Esophagus squamous epithelium (tissue), 5 donors: ENCODE data around the gene NEMF. TPM values are rescaled to one million over a fixed set of nuclear protein-coding genes. Genes with fewer than 3 reads are reported as not detected.

Experiments
- DNase-seq: peaks from one replicate; lab custom pipeline; 2025; lab: John Stamatoyannopoulos, UW
- H3K27ac ChIP-seq, 4 donors: fragments of 200-600 bp; sonication (generic); one replicate each; pipeline ENCODE4 v1.5.1; 2016 to 2019; ENCODE audit warnings: mild to moderate bottlenecking in 1 of 4
- H3K27me3 ChIP-seq, 4 donors: fragments of 200-600 bp; sonication (generic); 1 replicate in 3 of 4; 2 replicates in 1 of 4; pipeline versions ENCODE4 v1.5.1 to v1.6.0; 2017 to 2021; ENCODE audit warnings: antibody characterized with exemption in 1 of 4
- H3K36me3 ChIP-seq, 3 donors: fragments of 200-600 bp; sonication (generic); one replicate each; pipeline ENCODE4 v1.5.1; 2016 to 2019
- H3K4me1 ChIP-seq, 3 donors: fragments of 200-600 bp; sonication (generic); one replicate each; pipeline ENCODE4 v1.5.1; 2017 to 2019
- H3K4me3 ChIP-seq, 4 donors: fragments of 200-600 bp; sonication (generic); 1 replicate in 3 of 4; 2 replicates in 1 of 4; pipeline ENCODE4 v1.5.1; 2016 to 2019; ENCODE audit warnings: mild to moderate bottlenecking in 2 of 4, moderate library complexity in 1 of 4
- H3K9me3 ChIP-seq, 3 donors: fragments of 200-600 bp; sonication (generic); one replicate each; pipeline ENCODE4 v1.5.1; 2016 to 2019
- CTCF ChIP-seq, 6 experiments: fragments of 450-650 bp in 4 of 6; fragments of 200-600 bp in 2 of 6; sonication (generic) in 2 of 6; IDR thresholded peaks; one replicate each; pipeline ENCODE4 v1.5.1; 2016 to 2019; ENCODE audit warnings: antibody characterized with exemption in 6 of 6, mild to moderate bottlenecking in 4 of 6, moderate library complexity in 4 of 6
- POLR2A ChIP-seq, 4 donors: fragments of 450-650 bp; IDR thresholded peaks; one replicate each; pipeline ENCODE4 v1.6.1; 2017; ENCODE audit warnings: antibody characterized with exemption in 4 of 4, mild to moderate bottlenecking in 4 of 4, moderate library complexity in 3 of 4
- WGBS, 2 donors: methylation state at CpG; one replicate each; pipeline ENCODE4 v1.1.5; 2018; 5-methylcytosine and 5-hydroxymethylcytosine counted together
- intact Hi-C: fragments of 100-400 bp; cut with DNase I; formaldehyde crosslinking; loops from one replicate; pipeline ENCODE4 v1.15.0; 2022
- total RNA-seq, 4 donors: library from RNA; depleted of rRNA; stranded (reverse); fragments of >200 nt; gene quantifications; one replicate each; pipeline ENCODE4 v1.1.0, GENCODE V29; 2016
- donor health status: DM: yes; HTN: yes; CAD: no.

The NEMF gene
- total RNA-seq, 4 donors from 2014 or later: 36.4 to 89.8 (median 59.9) TPM

GRCh38 chr14:49861699-49862088 is 9.1 kb upstream of the NEMF start:
- 0 to 1% methylated on average over 7 to 8 of the region's 12 CpGs for WGBS, 2 donors
- Histone ChIP-seq H3K4me1 (peaks cover 0 to 51% (median 15%) of the 10 kb centered on the region in 3 donors), H3K27me3 (no peaks in the 10 kb centered on the region), H3K9me3 (no peaks in the 10 kb centered on the region), H3K4me3 (peak overlapping the region; percentile 38 to 68 (median 60)), H3K27ac (peak overlapping the region; percentile 90 to 99 (median 96)), H3K36me3 (no peaks in the 10 kb centered on the region)
- intact Hi-C loops: loop anchor here (5.0 kb wide), 1 partner anchor 236 kb away; no protein-coding TSS in a partner anchor
- DNase-seq: no peak
- TF ChIP-seq CTCF (IDR thresholded peaks at IDR 0.05) (no peak), POLR2A (IDR thresholded peaks at IDR 0.05) (peak in 1 of 4 donors; percentile 40)

- Histone ChIP-seq H3K27me3 (no peaks in the 10 kb centered on the region), H3K4me1 (peaks cover 0 to 46% (median 15%) of the 10 kb centered on the region in 3 donors), H3K4me3 (peak overlapping the region; percentile 38 to 68 (median 60)), H3K9me3 (no peaks in the 10 kb centered on the region), H3K36me3 (no peaks in the 10 kb centered on the region), H3K27ac (peak overlapping the region; percentile 90 to 99 (median 96))
- intact Hi-C loops: loop anchor here (5.0 kb wide), 1 partner anchor 236 kb away; no protein-coding TSS in a partner anchor
- no peak for DNase-seq
- peak in 1 of 4 donors; percentile 43 for TF ChIP-seq POLR2A (IDR thresholded peaks at IDR 0.05)
- no peak for TF ChIP-seq CTCF (IDR thresholded peaks at IDR 0.05)
- 21 to 24% methylated on average over 4 of the region's 4 CpGs for WGBS, 2 donors
Observed at GRCh38 chr14:49860988-49861698, 8.6 kb upstream of the NEMF start.

- Histone ChIP-seq H3K9me3 (no peaks in the 10 kb centered on the region), H3K4me1 (peaks cover 0 to 26% (median under 1%) of the 10 kb centered on the region in 3 donors), H3K36me3 (no peaks in the 10 kb centered on the region), H3K27ac (no peak overlapping the region), H3K27me3 (no peaks in the 10 kb centered on the region), H3K4me3 (no peak overlapping the region)
- TF ChIP-seq CTCF (IDR thresholded peaks at IDR 0.05): no peak
- no peak for TF ChIP-seq POLR2A (IDR thresholded peaks at IDR 0.05)
- 76 to 79% methylated on average over 3 of the region's 3 CpGs for WGBS, 2 donors
- intact Hi-C loops: no loop called here
- DNase-seq: no peak
Observed at GRCh38 chr14:49858383-49858782, 5.8 kb upstream of the NEMF start.

- H3K4me1 ChIP-seq: peaks cover 0 to 28% (median 4%) of the 10 kb centered on the region in 3 donors
- H3K27ac ChIP-seq: peak overlapping the region in 1 of 4 donors; percentile 12
- no peaks in the 10 kb centered on the region for H3K36me3 ChIP-seq
- H3K4me3 ChIP-seq: no peak overlapping the region
- WGBS, 2 donors: 85 to 88% methylated on average over 6 of the region's 6 CpGs
- no peaks in the 10 kb centered on the region for H3K27me3 ChIP-seq
- H3K9me3 ChIP-seq: no peaks in the 10 kb centered on the region
- no peak for TF ChIP-seq CTCF (IDR thresholded peaks at IDR 0.05)
- no peak for TF ChIP-seq POLR2A (IDR thresholded peaks at IDR 0.05)
- intact Hi-C loops: no loop called here
- DNase-seq: no peak
Observed at GRCh38 chr14:49857427-49858003, 4.9 kb upstream of the NEMF start.
